Measurements from ENCODE around the gene COX14.

Gene COX14

DNA sequence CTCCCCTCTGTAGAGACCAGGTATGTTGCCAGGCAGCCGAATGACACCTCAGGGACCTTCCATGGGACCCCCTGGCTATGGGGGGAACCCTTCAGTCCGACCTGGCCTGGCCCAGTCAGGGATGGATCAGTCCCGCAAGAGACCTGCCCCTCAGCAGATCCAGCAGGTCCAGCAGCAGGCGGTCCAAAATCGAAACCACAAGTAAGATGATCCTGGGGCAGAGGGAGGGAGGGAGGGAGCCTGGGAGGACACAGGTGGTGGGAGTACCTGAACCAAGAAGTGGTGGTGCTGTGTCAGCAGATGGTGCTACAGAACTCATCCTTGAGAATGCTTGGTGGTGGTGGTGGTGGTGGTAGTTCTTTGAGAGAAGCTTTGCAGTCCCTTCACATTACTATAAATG lies 25.9 kb upstream of the COX14 start:
- H3K4me3 ChIP-seq (ENCODE audit: low read depth, low read length) = peak overlapping the region; percentile 79
- no peak for TF ChIP-seq CTCF (IDR thresholded peaks at IDR 0.05; ENCODE audit: low read depth, low read length)
- no peak for TF ChIP-seq MAX (IDR thresholded peaks at IDR 0.05; ENCODE audit: low read depth, low read length)
- TF ChIP-seq MYC (IDR thresholded peaks at IDR 0.05; ENCODE audit: low read depth, low read length) = no peak
- TF ChIP-seq POLR2A (IDR thresholded peaks at IDR 0.05; ENCODE audit: extremely low read depth, insufficient read length) = no peak
- no peak for DNase-seq (ENCODE audit: low read depth)

DNA sequence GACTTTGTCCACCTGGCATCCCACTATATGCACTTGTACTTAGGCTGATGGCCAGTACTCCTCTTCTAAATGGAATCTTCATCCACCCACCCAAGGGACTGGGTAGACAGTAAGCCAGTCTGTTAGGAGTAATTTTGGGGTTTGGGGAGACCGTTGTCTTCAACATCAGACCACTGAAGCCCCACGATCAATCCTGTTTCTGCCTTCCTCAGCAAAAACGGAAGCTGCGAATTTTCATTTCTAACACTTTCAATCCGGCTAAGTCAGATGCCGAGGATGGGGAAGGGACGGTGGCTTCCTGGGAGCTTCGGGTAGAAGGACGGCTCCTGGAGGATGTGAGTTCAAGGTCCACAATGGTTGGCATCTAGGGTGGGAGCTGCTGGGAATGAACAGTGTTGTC lies 24.9 kb upstream of the COX14 start:
- no peak overlapping the region for H3K4me3 ChIP-seq (ENCODE audit: low read depth, low read length)

GRCh38 chr12:50087995-50088394 lies 24.0 kb upstream of the COX14 start:
- DNase-seq (ENCODE audit: low read depth) = no peak
- no peak overlapping the region for H3K4me3 ChIP-seq (ENCODE audit: low read depth, low read length)
- TF ChIP-seq MAX (IDR thresholded peaks at IDR 0.05; ENCODE audit: low read depth, low read length) (no peak), MYC (IDR thresholded peaks at IDR 0.05; ENCODE audit: low read depth, low read length) (no peak), POLR2A (IDR thresholded peaks at IDR 0.05; ENCODE audit: extremely low read depth, insufficient read length) (no peak), CTCF (IDR thresholded peaks at IDR 0.05; ENCODE audit: low read depth, low read length) (no peak)

More for the DNA sequence above, 24.9 kb upstream of the COX14 start:
- TF ChIP-seq MYC (IDR thresholded peaks at IDR 0.05; ENCODE audit: low read depth, low read length) (no peak), CTCF (IDR thresholded peaks at IDR 0.05; ENCODE audit: low read depth, low read length) (no peak), POLR2A (IDR thresholded peaks at IDR 0.05; ENCODE audit: extremely low read depth, insufficient read length) (no peak), MAX (IDR thresholded peaks at IDR 0.05; ENCODE audit: low read depth, low read length) (no peak)
- no peak for DNase-seq (ENCODE audit: low read depth)

GRCh38 chr12:50088577-50089335 lies 23.3 kb upstream of the COX14 start:
- DNase-seq (ENCODE audit: low read depth) = peak; percentile 67
- no peak overlapping the region for H3K4me3 ChIP-seq (ENCODE audit: low read depth, low read length)
- TF ChIP-seq POLR2A (IDR thresholded peaks at IDR 0.05; ENCODE audit: extremely low read depth, insufficient read length) = no peak
- TF ChIP-seq CTCF (IDR thresholded peaks at IDR 0.05; ENCODE audit: low read depth, low read length) = peak; percentile 94
- no peak for TF ChIP-seq MYC (IDR thresholded peaks at IDR 0.05; ENCODE audit: low read depth, low read length)

DNA sequence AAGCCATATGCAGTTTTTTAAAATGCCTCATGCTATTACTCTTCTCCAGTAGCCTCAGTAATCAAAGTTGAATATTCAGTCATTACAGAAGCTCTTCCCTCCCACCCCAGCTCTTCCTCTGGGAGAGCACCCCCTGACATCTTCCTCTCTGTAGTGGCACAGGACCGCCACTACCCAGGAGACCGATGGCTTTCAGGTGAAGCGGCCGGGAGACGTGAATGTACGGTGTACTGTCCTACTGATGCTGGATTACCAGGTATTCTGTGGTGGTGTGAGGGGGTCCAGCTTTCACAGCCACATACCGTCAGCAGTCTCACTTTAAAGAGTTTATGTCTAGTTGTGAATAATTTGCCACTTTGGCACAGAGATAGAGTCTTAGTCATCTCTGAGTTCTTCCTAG lies 22.3 kb upstream of the COX14 start:
- DNase-seq (ENCODE audit: low read depth) = no peak
- H3K4me3 ChIP-seq (ENCODE audit: low read depth, low read length) = no peak overlapping the region
- TF ChIP-seq MAX (IDR thresholded peaks at IDR 0.05; ENCODE audit: low read depth, low read length) (no peak), MYC (IDR thresholded peaks at IDR 0.05; ENCODE audit: low read depth, low read length) (no peak), CTCF (IDR thresholded peaks at IDR 0.05; ENCODE audit: low read depth, low read length) (no peak), POLR2A (IDR thresholded peaks at IDR 0.05; ENCODE audit: extremely low read depth, insufficient read length) (no peak)

Measured in NB4 (cell line).